GM23338 (cell line): ENCODE results near the gene IMPG2. TPM values are rescaled to one million over a fixed set of nuclear protein-coding genes. Genes with fewer than 3 reads are reported as not detected.

ENCODE experiments used
- ATAC-seq: fragments of 200-7000 bp; cut with Tn5 transposase; 3 replicates; pipeline ENCODE4 v1.9.1; 2020
- DNase-seq: peaks from one replicate; pipeline ENCODE4 v3.0.0-alpha.2; 2015; ENCODE audit warnings: low spot score
- H2AFZ ChIP-seq: fragments of 200-600 bp; sonication (generic); 2 replicates; pipeline ENCODE4 v1.8.0; 2016; ENCODE audit warnings: antibody characterized with exemption, mild to moderate bottlenecking, moderate library complexity
- H3F3A ChIP-seq: fragments of 200-600 bp; sonication (generic); replicated peaks from 2 replicates; pipeline ENCODE4 v1.8.0; 2017; ENCODE audit warnings: antibody characterized with exemption, mixed run types, low read depth
- H3K27ac ChIP-seq: fragments of 200-600 bp; sonication (generic); 2 replicates; pipeline ENCODE4 v1.6.1; 2016; ENCODE audit warnings: low read depth
- H3K27me3 ChIP-seq: fragments of 200-600 bp; sonication (generic); 2 replicates; pipeline ENCODE4 v1.8.0; 2016; ENCODE audit warnings: mild to moderate bottlenecking, mixed run types, moderate library complexity; ENCODE audit not compliant: insufficient read depth
- H3K36me3 ChIP-seq: fragments of 200-600 bp; sonication (generic); 2 replicates; pipeline ENCODE4 v1.8.0; 2016; ENCODE audit warnings: mild to moderate bottlenecking; ENCODE audit not compliant: insufficient read depth
- H3K4me1 ChIP-seq: fragments of 200-600 bp; sonication (generic); 2 replicates; pipeline ENCODE4 v1.8.0; 2016; ENCODE audit warnings: mild to moderate bottlenecking, moderate library complexity; ENCODE audit not compliant: insufficient read depth
- H3K4me2 ChIP-seq: fragments of 200-600 bp; sonication (generic); 2 replicates; pipeline ENCODE4 v1.7.1; 2017; ENCODE audit warnings: mixed run types
- H3K4me3 ChIP-seq: fragments of 200-600 bp; sonication (generic); 2 replicates; pipeline ENCODE4 v1.6.1; 2016; ENCODE audit warnings: mixed run types
- H3K79me2 ChIP-seq: fragments of 200-600 bp; sonication (generic); replicated peaks from 2 replicates; pipeline ENCODE4 v1.8.0; 2017; ENCODE audit warnings: mild to moderate bottlenecking; ENCODE audit not compliant: insufficient read depth
- H3K9me2 ChIP-seq: fragments of 200-600 bp; sonication (generic); 2 replicates; pipeline ENCODE4 v1.8.0; 2017; ENCODE audit not compliant: insufficient read depth
- H4K20me1 ChIP-seq: fragments of 200-600 bp; sonication (generic); replicated peaks from 2 replicates; pipeline ENCODE4 v1.8.0; 2017; ENCODE audit warnings: mild to moderate bottlenecking; ENCODE audit not compliant: insufficient read depth
- H3K27ac Mint-ChIP-seq: 2 replicates; pipeline ENCODE4 v1.8.0; 2020; ENCODE audit warnings: inconsistent platforms, mild to moderate bottlenecking, moderate library complexity, mixed read lengths
- H3K27me3 Mint-ChIP-seq: 3 replicates; pipeline ENCODE4 v1.8.0; 2022; ENCODE audit warnings: low read depth, mild to moderate bottlenecking, moderate library complexity, mixed read lengths, inconsistent platforms; ENCODE audit not compliant: insufficient read depth, poor library complexity
- H3K36me3 Mint-ChIP-seq: 3 replicates; pipeline ENCODE4 v1.8.0; 2021; ENCODE audit warnings: low read depth, mild to moderate bottlenecking, inconsistent platforms, moderate library complexity, mixed read lengths
- H3K4me1 Mint-ChIP-seq: 3 replicates; pipeline ENCODE4 v1.8.0; 2020; ENCODE audit warnings: mild to moderate bottlenecking, inconsistent platforms, mixed read lengths
- H3K4me3 Mint-ChIP-seq: 3 replicates; pipeline ENCODE4 v1.8.0; 2021; ENCODE audit warnings: moderate library complexity, mild to moderate bottlenecking, inconsistent platforms, mixed read lengths
- H3K9me3 Mint-ChIP-seq: 3 replicates; pipeline ENCODE4 v1.8.0; 2020; ENCODE audit warnings: moderate library complexity, mild to moderate bottlenecking, inconsistent platforms, mixed read lengths
- CREB1 ChIP-seq: fragments of 250-450 bp; sonication (Bioruptor Pico); IDR thresholded peaks from 2 replicates; pipeline ENCODE4 v1.5.0; 2020; ENCODE audit warnings: low read depth, mild to moderate bottlenecking, moderate library complexity
- CTCF ChIP-seq, 2 experiments: fragments of 200-600 bp in 1 of 2; sonication (generic) in 1 of 2; conservative IDR thresholded peaks; 2 replicates each; pipeline versions ENCODE4 v1.5.1 to v1.6.1; 2016 to 2017; ENCODE audit warnings: antibody characterized with exemption in 2 of 2, low read depth in 2 of 2, mild to moderate bottlenecking in 2 of 2, moderate library complexity in 1 of 2
- ETS1 ChIP-seq: IDR thresholded peaks from 2 replicates; pipeline ENCODE4 v1.6.1; 2016; ENCODE audit warnings: antibody characterized with exemption
- EZH2 ChIP-seq: fragments of 200-600 bp; sonication (generic); IDR thresholded peaks from one replicate; pipeline ENCODE4 v1.8.0; 2017; ENCODE audit warnings: antibody characterized with exemption, mild to moderate bottlenecking, low read depth; ENCODE audit not compliant: unreplicated experiment
- EZH2phosphoT487 ChIP-seq: fragments of 200-600 bp; sonication (generic); IDR thresholded peaks from one replicate; pipeline ENCODE4 v1.8.1; 2018; ENCODE audit warnings: antibody characterized with exemption; ENCODE audit not compliant: unreplicated experiment
- JUNB ChIP-seq: IDR thresholded peaks from one replicate; pipeline ENCODE4 v1.6.1; 2016; ENCODE audit warnings: antibody characterized with exemption; ENCODE audit not compliant: unreplicated experiment
- NANOG ChIP-seq: IDR thresholded peaks from 2 replicates; pipeline ENCODE4 v1.6.1; 2016; ENCODE audit warnings: antibody characterized with exemption, borderline replicate concordance
- POLR2AphosphoS5 ChIP-seq: IDR thresholded peaks from 2 replicates; pipeline ENCODE4 v1.6.1; 2016; ENCODE audit warnings: antibody characterized with exemption, low read depth
- STAT1 ChIP-seq: IDR thresholded peaks from one replicate; pipeline ENCODE4 v1.6.1; 2016; ENCODE audit warnings: antibody characterized with exemption; ENCODE audit not compliant: unreplicated experiment
- ZNF114 ChIP-seq: fragments of 250-450 bp; sonication (Bioruptor Pico); IDR thresholded peaks from 2 replicates; pipeline ENCODE4 v1.5.0; 2020; ENCODE audit warnings: mild to moderate bottlenecking, moderate library complexity
- ZNF331 ChIP-seq: fragments of 250-450 bp; sonication (Bioruptor Pico); IDR thresholded peaks from 2 replicates; pipeline ENCODE4 v1.5.0; 2020; ENCODE audit warnings: low read depth, mild to moderate bottlenecking, moderate library complexity
- polyA plus RNA-seq: library from polyadenylated mRNA; unstranded; fragments of >200 nt; fragmentation: Nextera tagmentation; extraction: Ambion mirVana; gene quantifications from 2 replicates; pipeline ENCODE4 v1.2.1, GENCODE V29; 2016
- total RNA-seq: library from RNA; depleted of rRNA; stranded (reverse); fragments of >200 nt; shearing (Covaris generic); gene quantifications from 2 replicates; pipeline ENCODE4 v1.2.3, GENCODE V29; 2014
- TF ChIP-seq, protein P1 (sequence below): IDR thresholded peaks from one replicate; pipeline ENCODE4 v1.6.1; 2018; ENCODE audit warnings: antibody characterized with exemption; ENCODE audit not compliant: unreplicated experiment

Gene IMPG2
- total and polyA plus RNA-seq, 2 experiments from 2014 or later = not detected

DNA sequence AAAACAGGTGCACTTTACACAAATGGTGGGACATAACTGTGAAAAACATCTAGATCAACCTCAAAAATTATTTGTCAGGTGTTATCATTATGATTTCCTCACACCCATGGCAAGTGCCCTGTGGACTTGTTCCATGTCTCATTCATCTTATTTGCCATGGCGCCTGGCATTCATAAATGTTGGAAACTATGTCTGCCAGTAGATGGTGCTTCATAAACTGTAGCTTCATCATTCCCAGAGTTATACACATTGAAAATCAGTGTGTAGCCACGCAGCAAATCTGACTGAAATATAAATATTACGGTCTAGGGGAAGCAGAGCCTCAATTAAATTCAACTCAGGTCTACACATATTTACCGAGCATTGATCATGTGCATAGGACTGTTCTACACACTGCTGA, 90.7 kb downstream of the IMPG2 start:
- DNase-seq (no peak), ATAC-seq (no peak)
- Mint-ChIP-seq H3K4me3 (no peak overlapping the region), H3K9me3 (no peaks in the 10 kb centered on the region), H3K27me3 (no peaks in the 10 kb centered on the region), H3K36me3 (no peaks in the 10 kb centered on the region), H3K27ac (no peak overlapping the region), H3K4me1 (0 out of 3 replicates have a peak, but pooled peaks cover 6% of the 10 kb centered on the region)
- H2AFZ ChIP-seq = no peak overlapping the region
- no peaks in the 10 kb centered on the region for H3K79me2 ChIP-seq
- peaks cover 5% of the 10 kb centered on the region; the same call in 1 of the 2 replicates for H3K4me1 ChIP-seq
- H4K20me1 ChIP-seq = no peaks in the 10 kb centered on the region
- no peak overlapping the region for H3K27ac ChIP-seq
- no peaks in the 10 kb centered on the region for H3K27me3 ChIP-seq
- no peak overlapping the region for H3K4me2 ChIP-seq
- no peaks in the 10 kb centered on the region for H3F3A ChIP-seq
- no peaks in the 10 kb centered on the region for H3K9me2 ChIP-seq
- TF ChIP-seq, protein P1, sequence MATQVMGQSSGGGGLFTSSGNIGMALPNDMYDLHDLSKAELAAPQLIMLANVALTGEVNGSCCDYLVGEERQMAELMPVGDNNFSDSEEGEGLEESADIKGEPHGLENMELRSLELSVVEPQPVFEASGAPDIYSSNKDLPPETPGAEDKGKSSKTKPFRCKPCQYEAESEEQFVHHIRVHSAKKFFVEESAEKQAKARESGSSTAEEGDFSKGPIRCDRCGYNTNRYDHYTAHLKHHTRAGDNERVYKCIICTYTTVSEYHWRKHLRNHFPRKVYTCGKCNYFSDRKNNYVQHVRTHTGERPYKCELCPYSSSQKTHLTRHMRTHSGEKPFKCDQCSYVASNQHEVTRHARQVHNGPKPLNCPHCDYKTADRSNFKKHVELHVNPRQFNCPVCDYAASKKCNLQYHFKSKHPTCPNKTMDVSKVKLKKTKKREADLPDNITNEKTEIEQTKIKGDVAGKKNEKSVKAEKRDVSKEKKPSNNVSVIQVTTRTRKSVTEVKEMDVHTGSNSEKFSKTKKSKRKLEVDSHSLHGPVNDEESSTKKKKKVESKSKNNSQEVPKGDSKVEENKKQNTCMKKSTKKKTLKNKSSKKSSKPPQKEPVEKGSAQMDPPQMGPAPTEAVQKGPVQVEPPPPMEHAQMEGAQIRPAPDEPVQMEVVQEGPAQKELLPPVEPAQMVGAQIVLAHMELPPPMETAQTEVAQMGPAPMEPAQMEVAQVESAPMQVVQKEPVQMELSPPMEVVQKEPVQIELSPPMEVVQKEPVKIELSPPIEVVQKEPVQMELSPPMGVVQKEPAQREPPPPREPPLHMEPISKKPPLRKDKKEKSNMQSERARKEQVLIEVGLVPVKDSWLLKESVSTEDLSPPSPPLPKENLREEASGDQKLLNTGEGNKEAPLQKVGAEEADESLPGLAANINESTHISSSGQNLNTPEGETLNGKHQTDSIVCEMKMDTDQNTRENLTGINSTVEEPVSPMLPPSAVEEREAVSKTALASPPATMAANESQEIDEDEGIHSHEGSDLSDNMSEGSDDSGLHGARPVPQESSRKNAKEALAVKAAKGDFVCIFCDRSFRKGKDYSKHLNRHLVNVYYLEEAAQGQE = no peak
- TF ChIP-seq ETS1 (no peak), ZNF331 (CRISPR knock-in tag) (no peak), EZH2 (no peak), POLR2AphosphoS5 (no peak), NANOG (no peak), JUNB (no peak), ZNF114 (no peak), CREB1 (CRISPR knock-in tag) (no peak), STAT1 (no peak), CTCF (conservative IDR thresholded peaks at IDR 0.05; ENCODE audit: low read depth in 2 of 2) (no peak), EZH2phosphoT487 (no peak)
- H3K36me3 ChIP-seq = no peaks in the 10 kb centered on the region
- no peak overlapping the region for H3K4me3 ChIP-seq
